K562 (cell line): Measurements from ENCODE around the gene TCOF1. TPM values are rescaled to one million over a fixed set of nuclear protein-coding genes. Genes with fewer than 3 reads are reported as not detected.
A peak's percentile ranks its signal among the peaks of the same experiment; 100 is the strongest.

Experiments used
- ATAC-seq: fragments of 200-7000 bp; cut with Tn5 transposase; 3 replicates; pipeline ENCODE4 v1.9.1; 2020; ENCODE audit warnings: moderate library complexity
- BruUV-seq: library from RNA; stranded (reverse); fragments of 400-500 nt; replicated peaks from 2 replicates; lab custom pipeline; 2021; lab: Mats Ljungman, UMichigan
- CTCF ChIA-PET: fragments of 300-600 bp; formaldehyde crosslinking; extraction: SDS; loops from one replicate; lab custom pipeline; 2021; ENCODE audit warnings: low intra/inter-chr PET ratio; lab: Yijun Ruan, JAX
- POLR2A ChIA-PET: fragments of 300-600, 350-650 bp; sonication (Branson Sonifier 250); formaldehyde crosslinking; extraction: SDS; loops from one replicate; lab custom pipeline; 2021; ENCODE audit warnings: antibody characterized with exemption, inconsistent platforms; lab: Yijun Ruan, JAX
- DNase-seq, 4 experiments: peaks; one replicate each; pipeline versions ENCODE4 v3.0.0 to v3.0.0-alpha.2; 2011 to 2018; ENCODE audit warnings: low spot score in 3 of 4, mixed read lengths in 3 of 4; ENCODE audit errors: extremely low read depth in 1 of 4
- FAIRE-seq: peaks from 2 replicates; lab custom pipeline; 2011; peaks lifted over from hg19 to GRCh38; lab: Jason Lieb, UNC
- H2AFZ ChIP-seq: 2 replicates; pipeline ENCODE4 v1.6.0; 2011; ENCODE audit warnings: low read depth, low read length, control low read depth, inconsistent platforms
- H3K27ac ChIP-seq: fragments of 200-600 bp; 3 replicates; pipeline ENCODE4 v1.8.0; 2011; ENCODE audit warnings: low read depth, mild to moderate bottlenecking, control low read depth, inconsistent platforms, low read length, moderate library complexity, mixed read lengths; ENCODE audit errors: extremely low read depth
- H3K27me3 ChIP-seq, 2 experiments: fragments of 300-600 bp in 1 of 2; 2 replicates in 1 of 2; 3 replicates in 1 of 2; pipeline versions ENCODE4 v1.6.0 to v1.8.0; 2011; ENCODE audit warnings: inconsistent platforms in 2 of 2, low read length in 2 of 2, mild to moderate bottlenecking in 1 of 2, mixed read lengths in 1 of 2, moderate library complexity in 1 of 2; ENCODE audit not compliant: control insufficient read depth in 2 of 2, insufficient read depth in 2 of 2
- H3K36me3 ChIP-seq: fragments of 300-600 bp; 3 replicates; pipeline ENCODE4 v1.8.0; 2011; ENCODE audit warnings: mild to moderate bottlenecking, low read length, inconsistent platforms; ENCODE audit not compliant: control insufficient read depth, insufficient read depth
- H3K4me1 ChIP-seq, 2 experiments: fragments of 200-600 bp in 1 of 2; replicated peaks in 1 of 2; 2 replicates in 1 of 2; 3 replicates in 1 of 2; pipeline versions ENCODE4 v1.5.1 to v1.8.0; 2011; ENCODE audit warnings: inconsistent platforms in 2 of 2, low read length in 2 of 2, mild to moderate bottlenecking in 1 of 2, mixed read lengths in 1 of 2, moderate library complexity in 1 of 2; ENCODE audit not compliant: control insufficient read depth in 2 of 2, insufficient read depth in 2 of 2
- H3K4me2 ChIP-seq: 2 replicates; pipeline ENCODE4 v1.6.1; 2011; ENCODE audit warnings: low read length, control low read depth, inconsistent platforms, mixed read lengths; ENCODE audit not compliant: insufficient read depth
- H3K4me3 ChIP-seq: fragments of 200-600 bp; sonication (generic), shearing (Covaris generic); 2 replicates; pipeline ENCODE4 v1.5.1; 2016; ENCODE audit warnings: control low read depth, inconsistent platforms
- H3K79me2 ChIP-seq: fragments of 200-600 bp; 3 replicates; pipeline ENCODE4 v1.8.0; 2011; ENCODE audit warnings: low read length, inconsistent platforms; ENCODE audit not compliant: control insufficient read depth, insufficient read depth
- H3K9ac ChIP-seq, 2 experiments: 2 replicates each; pipeline versions ENCODE4 v1.6.0 to v1.6.1; 2011; ENCODE audit warnings: low read depth in 2 of 2, low read length in 2 of 2, control low read depth in 1 of 2, inconsistent platforms in 1 of 2, mild to moderate bottlenecking in 1 of 2, mixed read lengths in 1 of 2; ENCODE audit not compliant: insufficient read depth in 1 of 2
- H3K9me1 ChIP-seq: one replicate; pipeline ENCODE4 v1.6.0; 2011; ENCODE audit warnings: inconsistent platforms, mild to moderate bottlenecking, low read length, moderate library complexity; ENCODE audit not compliant: control insufficient read depth, insufficient read depth
- H3K9me3 ChIP-seq: replicated peaks from 2 replicates; pipeline ENCODE4 v1.5.1; 2011; ENCODE audit warnings: low read depth, low read length, inconsistent platforms; ENCODE audit not compliant: control insufficient read depth, insufficient read depth
- H4K20me1 ChIP-seq: replicated peaks from 2 replicates; pipeline ENCODE4 v1.6.1; 2011; ENCODE audit warnings: low read length, inconsistent platforms, mixed read lengths; ENCODE audit not compliant: control insufficient read depth, insufficient read depth
- ATF3 ChIP-seq, 2 experiments: fragments of 450-650 bp in 1 of 2; sonication (generic) in 1 of 2; formaldehyde crosslinking in 1 of 2; IDR thresholded peaks in 1 of 2; conservative IDR thresholded peaks in 1 of 2; 2 replicates each; pipeline versions ENCODE4 v1.6.1 to v1.8.1; 2016 to 2023; ENCODE audit warnings: mild to moderate bottlenecking in 2 of 2, moderate library complexity in 2 of 2, inconsistent platforms in 1 of 2, missing genetic modification reagents in 1 of 2
- CEBPG ChIP-seq, 3 experiments: fragments of 200-800 bp in 1 of 3; sonication (Bioruptor generic) in 1 of 3; sonication (generic) in 1 of 3; formaldehyde crosslinking in 1 of 3; IDR thresholded peaks in 2 of 3; conservative IDR thresholded peaks in 1 of 3; 2 replicates each; pipeline versions ENCODE4 v1.6.1 to v1.8.0; 2016 to 2022; ENCODE audit warnings: missing compliant biosample characterization in 2 of 3, missing genetic modification characterization in 2 of 3, mild to moderate bottlenecking in 1 of 3, missing genetic modification reagents in 1 of 3
- E2F1 ChIP-seq: sonication (generic); formaldehyde crosslinking; IDR thresholded peaks from 2 replicates; pipeline ENCODE4 v1.8.1; 2023; ENCODE audit warnings: mild to moderate bottlenecking, missing genetic modification reagents, moderate library complexity
- MYBL2 ChIP-seq, 2 experiments: fragments of 450-650 bp in 1 of 2; sonication (generic) in 1 of 2; formaldehyde crosslinking in 1 of 2; IDR thresholded peaks; 2 replicates each; pipeline versions ENCODE4 v1.6.1 to v1.8.1; 2017 to 2022; ENCODE audit warnings: borderline replicate concordance in 1 of 2, inconsistent platforms in 1 of 2, low read depth in 1 of 2, mild to moderate bottlenecking in 1 of 2, missing genetic modification reagents in 1 of 2, moderate library complexity in 1 of 2
- WGBS: fragments of 100-300 bp; shearing (Covaris generic); methylation state at CpG from one replicate; pipeline ENCODE4 v1.1.6; 2016; ENCODE audit warnings: low coverage, mixed read lengths; ENCODE audit not compliant: insufficient coverage; ENCODE audit errors: missing lambda C conversion rate; 5-methylcytosine and 5-hydroxymethylcytosine counted together
- in situ Hi-C: fragments of 300-500 bp; cut with MboI; formaldehyde crosslinking; loops from 4 replicates; pipeline ENCODE4 v1.15.0; 2018; ENCODE audit warnings: inconsistent platforms, mixed read lengths
- intact Hi-C: fragments of 100-400 bp; cut with micrococcal nuclease; formaldehyde crosslinking; loops from 2 replicates; pipeline ENCODE4 v1.14.2; 2022
- polyA plus RNA-seq, 8 experiments: library from polyadenylated mRNA; depleted of rRNA in 4 of 8; stranded (reverse) in 5 of 8; unstranded in 3 of 8; fragments of >200 nt; fragmentation: Nextera tagmentation in 2 of 8; fragmentation: Illumina TruSeq in 1 of 8; extraction: Ambion mirVana in 2 of 8; extraction: Trizol in 1 of 8; gene quantifications; 2 replicates each; pipeline versions ENCODE4 v1.2.1 to v1.2.3, GENCODE V29; 2011 to 2014; ENCODE audit warnings: inconsistent platforms in 1 of 8, missing spikeins in 1 of 8
- total RNA-seq, 7 experiments: library from RNA; depleted of rRNA in 6 of 7; stranded (reverse); fragments of >200 nt in 6 of 7; fragmentation: Illumina TruSeq in 2 of 7; extraction: Trizol in 2 of 7; gene quantifications; 2 replicates each; pipeline versions ENCODE4 v1.2.1 to v1.2.3, GENCODE V29; 2011 to 2021; ENCODE audit warnings: low replicate concordance in 1 of 7

The TCOF1 gene
- total and polyA plus RNA-seq, 9 of the 15 experiments (the other 6 are each of a cell fraction or from before 2014, with no cell fraction given) = 9.8 to 134 (median 61.7) TPM

GRCh38 chr5:150422075-150422474, 64.6 kb downstream of the TCOF1 start:
- Histone ChIP-seq H3K27ac (no peak overlapping the region), H3K36me3 (no peaks in the 10 kb centered on the region), H3K9me3 (no peaks in the 10 kb centered on the region), H4K20me1 (no peaks in the 10 kb centered on the region), H3K4me3 (no peak overlapping the region), H3K9ac (no peak overlapping the region; a peak in 1 of 4 replicates), H3K27me3 (peaks cover 5 to 9% of the 10 kb centered on the region in 2 experiments; a peak in 4 of 5 replicates), H2AFZ (no peak overlapping the region), H3K9me1 (no peaks in the 10 kb centered on the region), H3K79me2 (no peaks in the 10 kb centered on the region), H3K4me2 (no peak overlapping the region), H3K4me1 (no peaks in the 10 kb centered on the region; a peak in 2 of 5 replicates)
- ATAC-seq (0 out of 3 replicates have a peak, but pooled peaks have one; percentile 30), DNase-seq (no peak), FAIRE-seq (no peak)
- ChIA-PET POLR2A (interaction anchor here (0.6 to 1.2 kb wide), 3 partner anchors 10 to 127 kb away, joined by 3 to 5 read pairs (median 3); no protein-coding TSS in a partner anchor), CTCF (no interaction called here)
- WGBS = 0% methylated on average over 3 of the region's 4 CpGs
- intact Hi-C loops (no loop called here), in situ Hi-C loops (no loop called here)
- no peak for TF ChIP-seq E2F1 (CRISPR knock-in tag)
- no TSS peak for BruUV-seq

DNA sequence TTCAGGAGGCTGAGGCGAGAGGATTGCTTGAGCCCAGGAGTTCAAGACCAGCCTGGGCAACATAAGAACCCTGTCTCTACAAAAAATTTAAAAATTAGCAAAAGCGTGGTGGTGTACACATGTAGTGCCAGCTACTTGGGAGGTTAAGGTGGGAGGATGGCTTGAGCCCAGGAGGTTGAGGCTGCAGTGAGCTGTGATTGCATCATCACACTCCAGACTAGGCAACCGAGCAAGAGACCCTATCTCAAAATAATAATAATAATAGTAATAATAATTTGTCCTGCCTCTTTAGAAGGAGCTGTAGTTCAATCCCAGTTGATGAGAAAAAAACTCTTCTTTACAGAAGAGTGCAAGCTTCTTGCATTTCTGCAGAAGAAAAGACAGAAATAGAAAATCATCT, 65.3 kb downstream of the TCOF1 start:
- no TSS peak for BruUV-seq
- no peaks in the 10 kb centered on the region for H3K79me2 ChIP-seq
- TF ChIP-seq MYBL2 (IDR thresholded peaks at IDR 0.05; ENCODE audit: low read depth) = no peak
- no peak for TF ChIP-seq MYBL2 (CRISPR knock-in tag; IDR thresholded peaks at IDR 0.05; ENCODE audit: borderline replicate concordance)
- peak; percentile 62 for TF ChIP-seq ATF3 (IDR thresholded peaks at IDR 0.05)
- no peak for TF ChIP-seq ATF3 (CRISPR knock-in tag; conservative IDR thresholded peaks at IDR 0.05)
- TF ChIP-seq CEBPG (CRISPR knock-in tag; IDR thresholded peaks at IDR 0.05) = 0 out of 2 replicates have a peak, but pooled peaks have one; percentile 20
- TF ChIP-seq CEBPG (tag; conservative IDR thresholded peaks at IDR 0.05 in 1 of 2, IDR thresholded peaks at IDR 0.05 in 1 of 2) = peak; percentile 47 to 79; a peak in 3 of 4 replicates
- WGBS = 8% methylated on average over 3 of the region's 3 CpGs
- no peak overlapping the region for H3K4me2 ChIP-seq
- H3K4me1 ChIP-seq = no peaks in the 10 kb centered on the region; a peak in 2 of 5 replicates
- H3K9me1 ChIP-seq = no peaks in the 10 kb centered on the region
- H3K9me3 ChIP-seq = no peaks in the 10 kb centered on the region
- H2AFZ ChIP-seq = no peak overlapping the region
- DNase-seq (no peak), FAIRE-seq (no peak), ATAC-seq (no peak)
- ChIA-PET CTCF (no interaction called here), POLR2A (interaction anchor here (0.6 to 1.2 kb wide), 3 partner anchors 10 to 127 kb away, joined by 3 to 5 read pairs (median 3); no protein-coding TSS in a partner anchor)
- H3K27me3 ChIP-seq = peaks cover 5 to 9% of the 10 kb centered on the region in 2 experiments; a peak in 4 of 5 replicates
- intact Hi-C loops (no loop called here), in situ Hi-C loops (no loop called here)
- H3K9ac ChIP-seq = no peak overlapping the region
- H4K20me1 ChIP-seq = no peaks in the 10 kb centered on the region
- H3K36me3 ChIP-seq = no peaks in the 10 kb centered on the region
- H3K27ac ChIP-seq = no peak overlapping the region
- H3K4me3 ChIP-seq = no peak overlapping the region
